Common myeloid progenitor, CD34-positive (primary cell): ENCODE data around the gene METTL8.

Source experiments
- CTCF ChIA-PET: fragments of 350-600 bp; sonication (Branson Sonifier 250); formaldehyde crosslinking; loops from one replicate; lab custom pipeline; 2021; ENCODE audit warnings: antibody characterized with exemption; lab: Charles Lee
- POLR2A ChIA-PET: fragments of 350-600 bp; sonication (Branson Sonifier 250); formaldehyde crosslinking; loops from one replicate; lab custom pipeline; 2021; ENCODE audit warnings: antibody characterized with exemption; lab: Charles Lee
- DNase-seq, 3 donors: peaks; one replicate each; pipeline versions ENCODE4 v3.0.0 to v3.0.0-alpha.2; 2013
- H3K27ac ChIP-seq, 2 experiments: 1 replicate in 1 of 2; 2 replicates in 1 of 2; pipeline ENCODE4 v1.7.0; 2013; ENCODE audit warnings: inconsistent platforms in 2 of 2, low read length in 2 of 2, mild to moderate bottlenecking in 2 of 2, low read depth in 1 of 2, moderate library complexity in 1 of 2; ENCODE audit not compliant: severe bottlenecking in 2 of 2, insufficient read depth in 1 of 2, poor library complexity in 1 of 2
- H3K27me3 ChIP-seq, 5 experiments: replicated peaks in 2 of 5; 1 replicate in 3 of 5; 2 replicates in 2 of 5; pipeline versions ENCODE4 v1.6.1 to v1.7.0; 2013; ENCODE audit warnings: low read length in 4 of 5, mild to moderate bottlenecking in 2 of 5, moderate library complexity in 2 of 5, inconsistent platforms in 1 of 5; ENCODE audit not compliant: insufficient read depth in 5 of 5, control insufficient read depth in 4 of 5
- H3K36me3 ChIP-seq, 4 experiments: 1 replicate in 2 of 4; 2 replicates in 2 of 4; pipeline versions ENCODE4 v1.6.1 to v1.7.0; 2013; ENCODE audit warnings: low read length in 3 of 4, control low read depth in 1 of 4, mild to moderate bottlenecking in 1 of 4; ENCODE audit not compliant: control insufficient read depth in 4 of 4, insufficient read depth in 4 of 4
- H3K4me1 ChIP-seq, 4 experiments: 1 replicate in 3 of 4; 2 replicates in 1 of 4; pipeline versions ENCODE4 v1.6.1 to v1.7.1; 2013; ENCODE audit warnings: low read length in 3 of 4, mild to moderate bottlenecking in 3 of 4, control low read depth in 1 of 4, inconsistent platforms in 1 of 4, moderate library complexity in 1 of 4; ENCODE audit not compliant: control insufficient read depth in 4 of 4, insufficient read depth in 4 of 4; ENCODE audit errors: control extremely low read depth in 1 of 4
- H3K4me3 ChIP-seq, 7 experiments: 1 replicate in 4 of 7; 2 replicates in 3 of 7; pipeline versions ENCODE4 v1.5.1 to v1.7.0; 2013; ENCODE audit warnings: mild to moderate bottlenecking in 7 of 7, low read length in 6 of 7, moderate library complexity in 6 of 7, inconsistent platforms in 2 of 7, low read depth in 2 of 7, control low read depth in 1 of 7; ENCODE audit not compliant: insufficient read depth in 4 of 7, control insufficient read depth in 1 of 7; ENCODE audit errors: extremely low read depth in 1 of 7
- H3K9me3 ChIP-seq, 5 experiments: 1 replicate in 4 of 5; 2 replicates in 1 of 5; pipeline versions ENCODE4 v1.6.1 to v1.7.1; 2013; ENCODE audit warnings: low read length in 4 of 5, mild to moderate bottlenecking in 2 of 5, inconsistent platforms in 1 of 5, low read depth in 1 of 5, moderate library complexity in 1 of 5; ENCODE audit not compliant: control insufficient read depth in 4 of 5, insufficient read depth in 2 of 5; ENCODE audit errors: control extremely low read depth in 1 of 5
- WGBS: methylation state at CpG from one replicate; pipeline ENCODE4 v1.1.5; 2013; ENCODE audit not compliant: insufficient coverage; 5-methylcytosine and 5-hydroxymethylcytosine counted together

METTL8 gene

GRCh38 chr2:171297956-171298355, 135.8 kb downstream of the METTL8 start:
- DNase-seq: no peak
- ChIA-PET CTCF (interaction anchor here (0.6 to 0.9 kb wide), 2 partner anchors 68 to 151 kb away, joined by 3 read pairs; no protein-coding TSS in a partner anchor), POLR2A (no interaction called here)
- no peaks in the 10 kb centered on the region for H3K36me3 ChIP-seq
- 100% methylated on average over 2 of the region's 2 CpGs for WGBS
- no peak overlapping the region for H3K27ac ChIP-seq
- H3K4me1 ChIP-seq: no peaks in the 10 kb centered on the region
- H3K27me3 ChIP-seq: no peaks in the 10 kb centered on the region
- H3K4me3 ChIP-seq: no peak overlapping the region
- peaks cover 0 to 6% (median 3%) of the 10 kb centered on the region in 5 experiments for H3K9me3 ChIP-seq

DNA sequence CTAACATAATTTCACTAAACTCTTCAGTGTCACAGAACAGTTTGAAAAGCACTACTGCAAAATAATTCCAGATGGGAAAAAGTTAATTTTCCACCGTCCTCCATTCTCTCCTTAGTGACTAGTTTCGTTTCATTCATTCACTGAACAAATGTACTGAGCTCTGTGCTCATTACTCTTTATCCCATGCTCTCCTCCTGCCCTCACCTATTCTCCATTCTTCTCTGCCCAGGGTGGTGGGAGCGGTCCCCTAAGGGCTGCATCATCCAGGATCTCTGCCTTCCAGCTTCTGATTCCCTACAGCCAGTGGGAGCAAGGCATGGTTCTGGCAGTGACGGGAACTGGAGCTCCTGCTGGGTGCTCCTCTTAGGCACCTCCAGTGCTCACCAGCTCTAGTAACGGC, 139.2 kb downstream of the METTL8 start:
- H3K4me3 ChIP-seq: no peak overlapping the region
- no peaks in the 10 kb centered on the region for H3K36me3 ChIP-seq
- no peaks in the 10 kb centered on the region for H3K4me1 ChIP-seq
- CTCF ChIA-PET: no interaction called here
- POLR2A ChIA-PET: no interaction called here
- H3K27ac ChIP-seq: no peak overlapping the region
- no peak for DNase-seq
- no peaks in the 10 kb centered on the region for H3K27me3 ChIP-seq
- H3K9me3 ChIP-seq: peaks cover 0 to 6% (median 3%) of the 10 kb centered on the region in 5 experiments
- WGBS: 93% methylated on average over 5 of the region's 5 CpGs

DNA sequence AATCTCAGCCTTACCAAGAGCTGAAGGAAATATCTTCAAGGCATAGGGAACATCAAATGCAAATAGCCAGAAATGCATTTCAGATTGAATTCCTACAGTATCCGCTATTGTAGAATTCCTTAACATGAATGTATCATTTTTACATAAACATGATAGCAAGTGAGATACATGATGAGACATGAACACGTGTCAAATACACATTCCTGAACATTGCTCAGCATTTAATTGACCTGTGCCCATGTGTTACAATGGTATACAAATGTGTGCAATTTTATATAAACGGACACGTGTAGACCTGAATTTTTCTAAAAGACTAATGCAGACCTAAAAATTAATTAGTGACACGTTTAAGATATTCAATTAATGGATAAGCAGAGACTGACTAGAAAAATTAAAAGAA, 140.1 kb downstream of the METTL8 start:
- Histone ChIP-seq H3K27me3 (no peaks in the 10 kb centered on the region), H3K36me3 (no peaks in the 10 kb centered on the region), H3K4me3 (no peak overlapping the region), H3K9me3 (peaks cover 0 to 6% (median 3%) of the 10 kb centered on the region in 5 experiments), H3K4me1 (no peaks in the 10 kb centered on the region), H3K27ac (no peak overlapping the region)
- WGBS: 83% methylated on average over 1 of the region's 5 CpGs
- CTCF ChIA-PET: no interaction called here
- no peak for DNase-seq
- POLR2A ChIA-PET: no interaction called here

- Histone ChIP-seq H3K9me3 (peaks cover 0 to 6% (median 3%) of the 10 kb centered on the region in 5 experiments), H3K4me1 (no peaks in the 10 kb centered on the region), H3K27me3 (no peaks in the 10 kb centered on the region), H3K4me3 (no peak overlapping the region), H3K36me3 (no peaks in the 10 kb centered on the region), H3K27ac (no peak overlapping the region)
- ChIA-PET CTCF (no interaction called here), POLR2A (no interaction called here)
- WGBS: no CpG with 5 or more reads among the region's 3 CpGs
- no peak for DNase-seq
Measured at GRCh38 chr2:171289991-171290390, 143.8 kb downstream of the METTL8 start.

- Histone ChIP-seq H3K27me3 (no peaks in the 10 kb centered on the region), H3K36me3 (no peaks in the 10 kb centered on the region), H3K27ac (no peak overlapping the region), H3K4me1 (no peaks in the 10 kb centered on the region), H3K4me3 (no peak overlapping the region), H3K9me3 (no peaks in the 10 kb centered on the region)
- CTCF ChIA-PET: no interaction called here
- no peak for DNase-seq
- POLR2A ChIA-PET: interaction anchor here (0.7 kb wide), 1 partner anchor 128 kb away, joined by 3 read pairs; the partner anchor contains the start of gene TLK1
Measured at GRCh38 chr2:171289316-171289715, 144.5 kb downstream of the METTL8 start.

DNA sequence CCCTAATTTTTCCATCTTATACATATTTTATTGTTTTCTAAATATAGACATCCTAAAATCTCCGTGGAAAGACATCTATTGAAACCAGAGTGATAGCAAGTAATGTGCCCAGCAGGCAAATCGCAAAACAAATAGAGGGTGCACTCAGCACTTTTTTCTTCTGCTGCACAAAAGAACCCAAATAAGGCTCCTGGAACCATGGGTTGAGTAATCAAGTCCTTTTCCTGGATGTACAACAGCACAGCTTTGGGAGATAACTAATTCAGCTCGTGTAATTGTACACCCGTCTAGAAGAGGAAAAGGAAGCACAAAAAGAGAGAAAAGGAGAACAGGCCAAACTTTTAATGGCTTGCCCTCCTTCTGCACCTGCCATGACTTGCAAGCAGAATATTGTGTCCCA, 146.2 kb downstream of the METTL8 start:
- Histone ChIP-seq H3K27ac (no peak overlapping the region), H3K36me3 (no peaks in the 10 kb centered on the region), H3K9me3 (no peaks in the 10 kb centered on the region), H3K4me1 (no peaks in the 10 kb centered on the region), H3K27me3 (no peaks in the 10 kb centered on the region), H3K4me3 (no peak overlapping the region)
- ChIA-PET POLR2A (interaction anchor here (0.8 kb wide), 1 partner anchor 12 kb away, joined by 3 read pairs; no protein-coding TSS in a partner anchor), CTCF (interaction anchor here (1.1 kb wide), 1 partner anchor 12 kb away, joined by 3 read pairs; no protein-coding TSS in a partner anchor)
- peak in 1 of 3 donors; percentile 7 for DNase-seq
- 42% methylated on average over 3 of the region's 4 CpGs for WGBS

GRCh38 chr2:171287036-171287571, 146.7 kb downstream of the METTL8 start:
- H3K4me1 ChIP-seq: no peaks in the 10 kb centered on the region
- no peaks in the 10 kb centered on the region for H3K36me3 ChIP-seq
- no peaks in the 10 kb centered on the region for H3K9me3 ChIP-seq
- no peaks in the 10 kb centered on the region for H3K27me3 ChIP-seq
- H3K4me3 ChIP-seq: no peak overlapping the region
- ChIA-PET POLR2A (interaction anchor here (0.8 kb wide), 1 partner anchor 12 kb away, joined by 3 read pairs; no protein-coding TSS in a partner anchor), CTCF (interaction anchor here (0.6 to 1.1 kb wide), 2 partner anchors 12 to 24 kb away, joined by 3 to 4 read pairs; no protein-coding TSS in a partner anchor)
- no peak for DNase-seq
- no peak overlapping the region for H3K27ac ChIP-seq
